Glomerular visceral epithelial cell (primary cell): Measurements from ENCODE around the gene RAP1GAP.

ENCODE experiments used
- DNase-seq: peaks from one replicate; pipeline ENCODE4 v3.0.0-alpha.2; 2016; ENCODE audit errors: extremely low spot score

Gene RAP1GAP

DNA sequence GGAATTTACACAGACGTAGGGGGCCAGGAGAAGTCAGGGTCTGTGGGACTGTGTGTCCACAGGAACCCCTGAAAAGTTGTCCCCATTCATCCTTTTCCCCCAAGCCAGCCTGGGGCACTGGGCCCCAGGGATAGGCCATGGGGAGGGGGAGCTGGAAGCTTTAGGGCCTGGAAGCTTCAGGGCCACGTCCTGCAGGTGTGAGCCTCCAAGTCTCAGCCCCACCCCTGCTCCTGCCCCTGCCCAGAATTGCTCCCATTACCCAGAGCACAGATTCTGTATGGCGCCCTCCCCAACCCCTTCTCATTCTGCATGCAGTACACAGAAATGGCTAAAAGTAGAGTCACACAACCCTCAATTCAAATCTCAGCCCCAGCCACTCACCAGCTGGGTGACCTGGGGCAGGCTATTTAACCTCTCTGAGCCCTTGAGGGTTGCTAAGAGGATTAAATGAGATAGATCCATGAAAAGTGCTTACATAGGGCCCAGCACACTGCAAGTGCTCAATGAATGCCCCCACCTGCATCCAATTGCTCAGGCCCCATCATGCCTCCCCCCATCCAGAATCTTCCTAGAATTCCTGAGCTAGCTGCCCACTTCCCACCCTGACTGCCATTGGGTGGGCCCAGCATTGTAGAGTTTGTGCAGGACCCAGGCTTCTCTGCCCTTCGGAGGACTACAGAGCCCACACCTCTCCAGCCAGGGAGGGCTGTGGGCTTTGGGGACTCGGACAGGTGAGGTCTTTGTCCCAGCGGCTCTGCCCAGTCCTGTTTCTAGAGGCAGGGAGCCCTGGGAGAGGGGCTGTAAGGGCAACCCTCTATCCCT, 6.5 kb downstream of the RAP1GAP start:
- DNase-seq = no peak

DNA sequence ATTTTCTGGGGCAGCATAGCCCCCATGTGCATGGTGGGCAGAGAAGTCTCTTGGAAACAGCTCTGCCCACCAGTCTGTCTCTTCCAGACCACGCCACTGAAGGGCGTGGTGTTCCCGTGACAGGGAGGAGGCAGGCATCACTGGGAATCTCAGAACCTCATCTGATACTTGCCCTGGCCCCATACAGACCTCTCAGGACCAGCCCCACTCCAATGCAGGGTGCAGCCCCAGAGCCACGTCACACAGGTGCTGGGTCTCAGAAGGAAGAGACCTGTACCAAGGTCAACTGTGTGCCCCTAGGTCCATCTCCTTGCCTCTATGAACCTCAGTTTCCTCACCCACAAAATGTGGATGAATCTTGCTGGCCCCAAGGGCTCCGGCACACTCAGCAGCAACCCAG, 7.3 kb downstream of the RAP1GAP start:
- DNase-seq = no peak

DNA sequence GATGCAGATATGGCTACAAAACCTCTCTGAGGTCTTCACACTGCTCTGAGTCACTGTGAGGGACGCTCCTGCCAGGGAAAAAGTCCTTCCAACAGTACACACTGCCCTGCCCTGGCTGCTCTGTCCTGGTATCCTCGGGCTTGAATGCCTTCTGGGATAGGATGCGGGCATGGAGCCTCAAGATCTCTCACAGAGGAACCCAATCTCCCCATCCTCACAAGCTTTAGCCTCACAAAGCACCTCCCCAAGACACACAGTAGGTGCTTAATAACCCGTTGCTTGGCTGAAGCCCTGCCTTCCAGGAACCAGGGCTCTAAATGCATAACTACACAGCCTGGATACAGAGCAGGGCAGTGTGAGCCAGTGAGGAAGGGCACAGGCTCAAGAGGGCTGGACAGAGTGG, 9.2 kb downstream of the RAP1GAP start:
- DNase-seq = no peak

DNA sequence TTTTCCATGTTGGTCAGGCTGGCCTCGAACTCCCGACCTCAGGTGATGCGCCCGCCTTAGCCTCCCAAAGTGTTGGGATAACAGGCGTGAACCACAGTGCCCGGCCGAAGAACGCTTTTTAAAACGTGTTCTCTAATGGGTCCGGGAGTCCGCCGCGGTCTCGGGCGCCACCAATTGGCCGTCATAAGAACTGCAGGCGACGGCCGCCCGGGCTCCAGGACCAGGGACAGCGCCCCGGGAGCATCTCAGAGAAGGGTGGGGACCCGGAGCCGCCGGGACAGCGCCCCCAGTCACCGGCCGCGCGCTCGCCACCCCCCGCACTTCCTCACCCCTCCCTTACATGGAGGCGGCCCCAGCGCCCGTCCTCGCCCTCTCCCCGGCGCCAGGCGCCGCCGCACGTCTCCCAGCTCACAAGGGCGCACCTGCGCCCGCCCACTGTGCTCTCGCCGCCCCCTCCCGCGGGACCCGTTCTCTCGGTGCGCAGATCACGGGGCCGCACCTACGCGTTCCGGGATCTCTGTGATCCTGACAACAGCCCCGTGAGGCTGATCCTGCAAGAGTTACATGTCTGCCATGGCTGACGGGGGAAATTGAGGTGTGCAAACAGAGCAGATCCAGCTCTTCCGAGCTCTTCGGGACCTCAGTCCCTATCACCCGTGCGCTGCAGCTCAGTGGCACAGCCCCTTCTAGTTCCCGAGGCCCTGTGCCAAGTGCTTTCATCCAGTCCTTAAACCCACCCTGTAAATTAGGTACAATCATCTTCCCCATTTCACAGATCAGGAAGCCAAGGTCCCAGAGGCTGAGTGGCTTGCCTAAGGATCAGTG, 9.8 kb downstream of the RAP1GAP start:
- DNase-seq = peak; percentile 63

DNA sequence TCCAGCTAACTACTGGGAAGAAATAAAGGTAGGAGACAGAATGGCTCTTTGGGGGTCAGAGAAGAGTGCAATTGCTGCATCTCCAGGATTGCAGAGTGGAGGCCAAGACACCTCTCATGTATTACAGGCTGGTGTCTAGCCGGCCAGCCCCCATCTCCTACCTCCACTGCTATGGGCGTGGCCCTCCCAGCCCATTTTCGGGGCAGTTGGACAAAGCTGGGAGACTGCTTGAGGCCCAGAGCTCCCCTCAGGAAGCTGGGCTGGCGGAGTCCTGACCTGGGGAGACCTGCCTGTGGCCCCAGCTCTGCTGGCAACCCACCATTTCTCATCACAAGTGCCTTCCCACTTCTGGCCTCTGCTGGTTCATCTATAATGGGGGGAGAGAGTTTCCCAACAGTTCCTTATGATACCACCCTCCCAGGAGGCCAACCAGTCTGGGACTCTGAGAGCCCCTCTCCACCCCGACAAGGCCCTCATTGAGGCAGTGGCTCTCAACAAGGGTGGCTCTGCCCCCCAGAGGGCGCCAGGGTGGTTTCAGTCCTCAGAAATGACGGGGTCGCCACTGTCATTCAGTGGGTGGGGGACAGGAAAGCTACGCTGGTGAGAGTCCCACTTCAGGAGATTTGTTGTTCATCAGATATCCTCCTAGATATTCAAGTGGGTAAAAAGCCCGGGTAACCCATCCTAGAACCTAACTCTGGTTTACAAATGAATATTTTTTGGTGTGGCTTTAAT, 11.5 kb downstream of the RAP1GAP start:
- DNase-seq = no peak

DNA sequence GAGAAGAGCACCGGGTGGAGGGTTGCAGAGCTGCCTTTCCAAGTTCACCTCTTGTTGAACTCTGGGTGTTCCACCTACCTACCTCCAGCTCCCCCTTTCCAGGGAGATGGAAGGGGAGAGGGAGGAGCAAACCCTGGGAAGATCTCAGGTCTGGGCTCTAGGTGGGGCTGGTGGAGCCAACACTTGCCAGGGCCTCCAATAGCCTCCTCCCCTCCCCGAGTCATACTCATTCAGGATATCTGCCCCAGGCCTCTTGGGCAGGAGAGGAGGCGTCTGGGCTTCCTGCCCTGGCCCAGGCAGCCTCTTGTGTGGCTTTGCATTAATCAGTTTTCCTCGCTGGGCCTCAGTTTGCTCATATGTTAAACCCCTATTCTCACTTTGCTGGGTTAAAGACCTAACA, 13.4 kb downstream of the RAP1GAP start:
- no peak for DNase-seq

DNA sequence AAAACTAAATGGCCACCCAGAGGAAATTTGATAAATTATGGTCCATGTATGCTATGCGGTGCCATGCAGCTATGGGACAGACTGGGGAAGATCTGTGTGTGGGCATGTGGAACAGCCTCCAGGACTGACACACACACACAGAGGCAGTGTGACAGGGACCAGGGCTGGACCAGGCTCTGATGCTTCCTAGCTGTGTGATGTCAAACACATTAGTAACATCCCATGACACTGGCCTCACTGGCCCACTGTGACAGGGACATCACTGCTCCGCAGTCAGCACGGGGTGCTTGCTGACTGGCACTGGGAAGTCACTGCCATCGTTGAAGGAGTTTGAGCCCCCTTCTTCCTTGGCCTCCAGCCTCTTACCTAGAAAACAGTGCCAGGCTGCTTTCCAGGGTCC, 13.9 kb downstream of the RAP1GAP start:
- DNase-seq = no peak

DNA sequence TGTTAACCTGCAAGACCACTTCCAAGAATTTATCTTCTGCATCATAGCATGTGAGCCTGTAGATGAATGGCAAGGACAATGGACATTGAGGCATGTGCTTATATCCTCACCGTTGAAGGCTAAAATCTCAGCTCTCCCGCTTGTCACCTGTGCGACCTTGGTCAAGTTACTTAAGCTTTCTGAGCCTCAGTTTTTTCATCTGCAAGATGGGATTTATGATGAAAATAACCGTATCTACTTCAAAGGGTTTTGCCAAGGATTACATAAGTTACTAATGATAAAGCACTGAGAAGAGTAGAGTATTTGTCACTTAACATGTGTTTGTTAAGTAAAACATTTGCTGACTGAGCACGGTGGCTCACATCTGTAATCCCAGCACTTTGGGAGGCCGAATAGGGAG, 14.9 kb downstream of the RAP1GAP start:
- no peak for DNase-seq

DNA sequence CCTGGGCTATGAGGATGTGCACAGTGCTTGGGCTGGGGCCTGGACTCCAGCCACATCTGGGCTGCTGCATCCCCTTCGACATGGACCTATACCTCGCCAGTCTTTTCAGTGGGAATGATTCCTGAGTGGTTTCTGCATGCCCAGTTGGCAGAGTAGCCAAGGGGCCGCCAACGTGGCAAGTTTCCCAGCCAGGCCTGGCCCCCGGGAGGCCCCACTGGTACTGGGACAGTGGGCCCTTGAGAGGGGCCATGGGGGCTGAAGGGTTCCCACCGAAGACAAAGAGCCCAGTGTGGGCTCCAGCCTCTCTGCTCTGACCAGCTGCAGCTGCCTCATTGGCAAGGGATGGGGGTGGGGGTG, 15.4 kb downstream of the RAP1GAP start:
- no peak for DNase-seq

DNA sequence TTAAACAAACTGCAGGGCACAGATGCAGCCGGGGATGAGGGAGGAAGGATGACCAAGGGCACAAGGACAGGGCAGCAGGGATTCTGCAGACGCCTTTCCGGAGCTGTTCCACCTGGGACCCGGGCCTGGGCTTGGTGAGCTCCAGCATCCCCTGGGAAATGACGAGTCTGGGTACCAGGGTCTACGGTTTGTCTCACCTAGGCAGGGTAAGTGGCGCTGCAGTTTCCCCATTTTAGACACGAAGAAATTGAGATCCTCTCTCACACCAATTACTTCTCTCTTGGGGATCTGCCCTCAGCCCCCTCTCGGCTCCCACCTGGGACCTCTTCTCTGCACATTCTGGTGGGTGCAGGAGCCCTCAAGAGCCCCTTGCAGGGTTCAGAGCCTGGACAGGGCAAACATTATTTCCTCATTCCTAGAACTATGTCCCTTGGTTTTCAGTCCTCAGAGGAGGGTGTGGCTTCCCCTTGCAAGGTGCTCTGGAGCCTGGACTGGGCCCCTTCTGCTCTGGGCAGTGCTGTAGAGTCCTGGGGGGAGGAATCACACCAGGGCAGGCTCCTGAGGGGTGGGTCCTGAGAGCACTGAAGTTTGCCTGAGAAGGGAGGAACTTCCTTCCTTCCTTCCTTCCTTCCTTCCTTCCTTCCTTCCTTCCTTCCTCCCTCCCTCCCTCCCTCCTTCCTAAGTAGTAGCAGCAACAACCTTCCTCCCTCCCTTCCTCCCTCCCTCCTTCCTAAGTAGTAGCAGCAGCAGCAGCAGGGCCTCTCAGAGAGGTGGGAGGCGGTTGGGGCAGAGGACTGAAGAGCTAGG, 16.0 kb downstream of the RAP1GAP start:
- no peak for DNase-seq

DNA sequence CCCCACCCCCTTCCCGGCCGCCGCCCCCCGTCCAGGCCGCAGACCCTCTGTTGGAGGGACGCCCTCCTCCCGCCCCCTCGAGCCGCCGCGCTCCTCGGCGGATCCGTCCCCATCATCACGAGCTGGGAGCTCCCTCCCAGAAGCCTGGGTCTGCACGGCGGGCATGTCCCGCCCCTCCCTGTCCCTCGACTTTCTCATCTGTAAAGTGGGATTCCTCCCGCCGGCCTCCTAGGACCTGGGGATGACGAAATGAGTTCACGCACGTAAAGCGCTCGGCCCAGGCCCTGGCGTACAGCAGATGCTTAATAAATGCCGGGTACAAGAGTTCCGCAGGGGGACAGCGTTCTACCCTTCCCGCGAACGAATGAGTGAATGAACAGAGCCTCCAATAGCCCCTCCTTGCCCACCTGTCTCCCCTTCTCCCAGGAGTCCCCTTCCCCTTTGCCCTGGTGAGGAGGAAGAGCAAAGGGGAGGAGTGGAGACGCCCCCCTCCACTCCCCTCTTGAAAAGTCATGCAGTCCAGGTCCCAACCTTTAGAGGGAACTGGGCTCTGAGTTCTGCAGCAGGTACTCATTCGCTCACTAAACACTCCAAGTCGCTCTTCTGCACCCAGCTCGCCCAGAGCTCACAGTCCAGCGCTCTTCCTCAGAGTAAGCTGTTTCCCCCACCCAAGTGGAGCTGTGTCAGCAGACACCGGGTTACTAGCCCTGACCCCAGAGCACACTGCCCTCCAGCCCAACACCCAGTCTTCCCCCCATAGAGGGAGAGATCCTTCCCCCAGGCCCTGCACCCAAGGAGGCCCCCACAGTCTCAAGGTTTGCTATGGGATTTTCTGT, 16.8 kb downstream of the RAP1GAP start:
- DNase-seq = no peak

DNA sequence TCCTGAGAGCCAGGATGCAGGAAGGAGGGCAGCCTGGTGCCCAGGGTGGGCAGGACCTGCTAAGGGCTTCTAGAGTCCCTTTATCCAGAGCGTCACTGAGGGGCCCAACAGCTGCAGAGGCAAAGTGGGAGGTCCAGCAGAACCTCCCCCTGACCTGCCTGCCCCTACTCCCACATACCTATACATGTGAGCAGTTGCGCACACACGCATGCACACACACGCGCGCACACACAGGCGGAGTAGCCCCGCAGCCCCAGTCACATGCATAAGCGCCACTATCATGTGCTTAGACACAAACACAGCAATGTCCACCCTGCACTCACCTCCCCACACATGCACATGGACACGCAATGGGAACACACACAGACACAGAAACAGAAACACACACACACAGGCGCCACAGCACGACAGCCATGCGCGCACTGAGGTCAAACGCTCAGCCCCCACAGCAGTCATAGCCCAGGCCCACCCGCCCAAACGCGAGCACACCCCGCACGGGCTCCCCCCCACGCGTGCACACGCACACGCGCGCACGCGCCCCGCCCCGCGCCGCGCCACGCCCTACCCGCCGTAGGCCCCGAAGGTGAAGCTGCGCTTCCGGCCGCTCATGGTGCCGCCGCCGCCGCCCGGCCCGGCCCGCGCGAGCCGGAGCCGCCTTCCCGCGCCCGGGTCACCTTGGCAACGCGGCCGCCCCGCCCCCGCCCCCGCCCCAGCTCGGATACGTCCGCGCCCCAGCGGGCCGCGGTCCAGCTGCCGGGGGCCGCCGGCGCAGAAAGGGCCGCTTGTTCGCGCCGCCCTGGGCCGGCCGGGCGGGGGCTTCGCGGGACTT, 17.7 kb downstream of the RAP1GAP start:
- DNase-seq = peak; percentile 45

DNA sequence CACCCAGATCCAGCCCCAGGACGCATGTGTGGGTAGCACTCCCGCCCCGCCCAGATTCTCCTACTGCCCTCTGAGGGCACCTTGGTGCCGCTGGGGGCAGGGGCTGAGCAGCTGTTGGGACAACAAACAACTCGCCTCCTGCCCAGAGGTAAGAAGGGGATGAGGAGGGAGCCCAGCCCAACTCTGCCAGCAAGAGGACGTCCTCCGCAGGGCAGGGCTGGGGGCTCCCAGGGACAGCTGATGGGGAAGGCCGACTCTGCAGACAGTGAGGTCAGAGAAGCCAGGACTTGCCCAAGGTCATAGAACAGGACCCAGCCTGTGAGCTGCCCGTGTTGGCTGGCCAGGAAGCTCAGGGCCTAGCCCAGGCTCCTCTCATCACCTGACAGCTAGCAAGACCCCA, 18.8 kb downstream of the RAP1GAP start:
- no peak for DNase-seq

DNA sequence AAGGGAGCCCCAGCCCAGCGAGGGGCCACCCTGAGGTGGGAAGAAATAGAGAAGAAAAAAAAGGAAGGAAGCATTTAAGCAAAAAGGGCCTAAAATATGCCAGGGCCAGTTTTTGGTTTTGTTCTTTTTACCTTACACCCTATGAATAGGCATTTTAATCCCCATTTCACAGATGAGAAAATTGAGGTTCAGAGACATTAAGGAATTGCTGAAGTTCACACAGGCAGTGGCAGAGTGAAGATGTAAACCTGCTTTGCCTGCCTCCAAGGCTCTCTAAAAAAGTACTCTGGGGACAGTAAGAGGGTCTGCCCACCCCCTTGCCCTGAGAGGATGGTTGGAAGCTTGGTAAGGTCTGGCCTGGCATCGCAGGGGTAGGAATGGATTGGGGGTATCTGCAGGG, 19.8 kb downstream of the RAP1GAP start:
- DNase-seq = no peak

DNA sequence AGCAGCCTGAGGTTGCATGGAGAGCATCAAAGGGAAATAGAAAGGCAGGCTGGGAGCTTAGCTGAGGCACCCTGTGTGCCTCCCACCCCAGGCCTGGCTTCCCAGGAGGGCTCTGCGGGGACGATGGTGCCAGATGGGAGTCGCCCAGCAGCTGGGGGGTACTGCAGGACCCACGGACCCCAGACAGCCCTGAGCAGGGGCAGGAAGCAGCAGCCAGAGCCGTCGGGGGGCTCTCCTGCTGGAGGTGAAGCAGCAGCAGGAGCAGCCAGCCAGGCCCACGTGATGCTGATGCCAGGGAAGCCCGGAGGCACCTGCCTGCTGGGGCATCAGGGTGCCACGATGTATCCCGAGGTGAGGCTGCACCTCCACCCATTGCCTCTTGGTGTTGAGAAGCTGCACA, 20.4 kb downstream of the RAP1GAP start:
- no peak for DNase-seq

DNA sequence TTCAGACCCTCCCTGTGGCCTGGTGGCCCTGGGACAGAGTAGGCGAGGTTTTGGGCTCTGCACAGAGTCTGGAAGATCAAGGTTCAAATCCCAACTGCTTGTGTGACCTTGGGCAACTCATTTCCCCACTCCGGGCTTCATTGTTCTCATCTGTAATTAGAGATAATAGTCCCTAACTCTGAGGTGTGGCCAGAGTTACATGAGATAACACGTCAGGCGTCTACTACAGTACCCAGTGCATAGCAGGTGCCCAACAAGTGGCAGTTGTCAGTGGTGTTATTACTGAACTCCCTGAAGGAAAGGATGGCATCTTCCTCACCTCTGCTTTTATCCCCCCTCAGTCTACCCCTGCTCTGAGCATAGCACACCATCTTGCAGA, 20.8 kb downstream of the RAP1GAP start:
- DNase-seq = no peak

DNA sequence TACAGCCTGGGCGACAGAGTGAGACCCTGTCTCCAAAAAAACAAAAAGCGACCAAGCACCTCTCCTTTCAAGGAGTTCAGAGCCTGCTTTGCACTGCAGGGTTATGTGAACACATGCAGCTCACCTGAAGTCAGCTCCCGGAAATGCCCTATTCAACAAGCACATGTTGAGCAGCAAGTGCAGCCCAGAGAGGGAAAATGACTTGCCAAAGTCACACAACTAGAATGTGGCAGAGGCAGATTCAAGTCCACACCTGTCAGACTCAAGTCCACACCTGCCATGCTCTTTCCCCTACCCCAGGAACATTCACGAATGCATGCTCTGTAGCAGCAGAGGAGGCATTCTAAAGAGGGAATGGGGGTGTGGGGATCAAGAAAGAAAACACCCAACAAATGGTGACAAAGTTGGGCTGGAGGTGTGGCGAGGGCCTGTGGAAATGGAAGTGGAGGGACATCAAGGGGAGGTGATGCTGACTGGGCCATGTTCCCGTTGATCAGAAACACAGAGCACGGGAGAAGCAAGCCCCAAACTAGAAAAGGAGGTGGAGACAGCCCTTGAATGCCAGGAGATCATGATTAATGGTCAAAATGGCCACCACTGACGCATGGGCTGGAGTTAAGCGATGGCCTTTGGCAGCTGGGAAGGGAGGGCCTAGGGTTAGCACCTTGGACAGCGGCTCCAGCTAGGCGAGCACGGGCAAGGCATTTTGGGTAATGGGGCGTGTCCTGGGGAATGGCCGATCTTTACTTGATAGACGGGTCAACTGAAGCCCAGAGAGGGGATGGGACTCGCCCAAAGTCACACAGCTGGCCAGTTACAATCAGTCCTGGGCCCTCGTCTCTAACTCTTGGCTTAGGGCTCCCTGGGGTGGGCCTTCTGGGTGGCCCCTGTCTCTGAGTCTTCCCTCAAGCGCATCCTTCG, 21.5 kb downstream of the RAP1GAP start:
- peak; percentile 47 for DNase-seq

DNA sequence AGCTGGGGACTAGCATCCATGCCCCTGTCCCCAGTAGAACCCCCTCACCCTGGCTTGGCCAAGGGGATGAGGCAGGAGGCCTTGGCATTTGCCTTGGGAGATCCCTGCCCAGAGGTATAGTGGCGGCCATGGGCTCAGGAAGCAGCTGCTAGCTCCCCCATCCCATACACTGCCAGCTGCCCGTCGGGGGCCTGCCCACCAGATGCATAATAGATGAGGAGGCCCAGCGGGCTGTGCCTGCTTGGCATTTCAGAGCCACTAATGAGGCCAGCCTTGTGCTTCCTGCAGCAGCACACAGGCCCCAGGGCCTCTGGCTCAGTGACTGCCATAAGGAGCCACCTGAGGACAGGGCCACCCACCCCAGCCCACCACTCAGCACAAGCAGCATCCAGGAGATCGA, 23.6 kb downstream of the RAP1GAP start:
- no peak for DNase-seq

DNA sequence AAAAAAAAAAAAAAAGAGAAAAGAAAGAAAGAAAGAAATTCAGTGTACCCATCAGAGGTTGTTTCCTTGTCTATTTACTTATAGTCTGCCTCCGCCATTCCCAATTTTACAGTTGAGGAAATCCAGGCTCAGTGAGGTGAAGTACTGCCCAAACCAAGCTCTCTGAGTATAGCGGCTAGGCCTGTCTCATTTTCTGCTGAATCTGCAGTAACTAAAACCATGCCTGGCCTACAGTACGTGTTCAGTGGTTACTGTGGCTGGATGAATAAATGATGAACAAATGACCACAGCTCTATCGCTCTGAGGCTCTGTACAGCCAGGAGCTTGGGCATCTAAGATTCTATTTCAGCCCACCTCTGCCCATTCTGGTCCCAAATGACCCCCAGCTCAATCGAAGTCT, 24.3 kb downstream of the RAP1GAP start:
- DNase-seq = no peak
